ENCODE measurements around the gene C10orf53. TPM values are rescaled to one million over a fixed set of nuclear protein-coding genes. Genes with fewer than 3 reads are reported as not detected.
"Not testable (repeated sequence)": the region's sequence is repeated elsewhere in the genome, so short reads cannot be mapped to it uniquely, and the experiment has no call there.

C10orf53 gene
- polyA plus RNA-seq, 1 donor from 2014 or later = not detected

GRCh38 chr10:49689882-49690510 lies 10.5 kb downstream of the C10orf53 start:
- Mint-ChIP-seq H3K4me3 (no peak overlapping the region), H3K4me1 (no peaks in the 10 kb centered on the region), H3K27ac (no peak overlapping the region), H3K9me3 (peaks cover 2 to 18% (median 13%) of the 10 kb centered on the region in 3 donors), H3K27me3 (peaks cover 50% of the 10 kb centered on the region), H3K36me3 (no peaks in the 10 kb centered on the region)

- no peaks in the 10 kb centered on the region for H3K4me1 Mint-ChIP-seq
- H3K4me3 Mint-ChIP-seq = no peak overlapping the region
- H3K36me3 Mint-ChIP-seq = no peaks in the 10 kb centered on the region
- H3K27me3 Mint-ChIP-seq = peaks cover 49% of the 10 kb centered on the region
- peaks cover 4 to 15% (median 13%) of the 10 kb centered on the region in 3 donors for H3K9me3 Mint-ChIP-seq
- H3K27ac Mint-ChIP-seq = no peak overlapping the region
These were observed 11.4 kb downstream of the C10orf53 start for GRCh38 chr10:49690698-49691356.

- H3K4me1 Mint-ChIP-seq = peaks cover 0 to 2% (median 0%) of the 10 kb centered on the region in 3 donors
- no peak overlapping the region for H3K4me3 Mint-ChIP-seq
- no peak overlapping the region for H3K27ac Mint-ChIP-seq
- H3K9me3 Mint-ChIP-seq = peaks cover 4 to 13% (median 10%) of the 10 kb centered on the region in 3 donors
- peaks cover 1% of the 10 kb centered on the region for H3K36me3 Mint-ChIP-seq
- H3K27me3 Mint-ChIP-seq = peaks cover 49% of the 10 kb centered on the region
These were observed 12.1 kb downstream of the C10orf53 start for GRCh38 chr10:49691588-49691987.

GRCh38 chr10:49694466-49694865 lies 15.0 kb downstream of the C10orf53 start:
- Mint-ChIP-seq H3K36me3 (peaks cover 2% of the 10 kb centered on the region), H3K27ac (no peak overlapping the region), H3K4me3 (no peak overlapping the region), H3K9me3 (peaks cover 2 to 5% (median 5%) of the 10 kb centered on the region in 3 donors), H3K27me3 (peaks cover 27% of the 10 kb centered on the region), H3K4me1 (peaks cover 0 to 2% (median 0%) of the 10 kb centered on the region in 3 donors)

GRCh38 chr10:49696311-49696710 lies 16.9 kb downstream of the C10orf53 start:
- H3K4me3 Mint-ChIP-seq = no peak overlapping the region
- H3K27ac Mint-ChIP-seq = no peak overlapping the region
- peaks cover 2 to 5% (median 5%) of the 10 kb centered on the region in 3 donors for H3K9me3 Mint-ChIP-seq
- peaks cover 14% of the 10 kb centered on the region for H3K27me3 Mint-ChIP-seq
- peaks cover 4% of the 10 kb centered on the region for H3K36me3 Mint-ChIP-seq
- peaks cover 0 to 2% (median 0%) of the 10 kb centered on the region in 3 donors for H3K4me1 Mint-ChIP-seq

GRCh38 chr10:49698679-49699078 lies 19.2 kb downstream of the C10orf53 start:
- no peak overlapping the region for H3K4me3 Mint-ChIP-seq
- peaks cover 4% of the 10 kb centered on the region for H3K36me3 Mint-ChIP-seq
- H3K27ac Mint-ChIP-seq = no peak overlapping the region
- peaks cover 0 to 2% (median 0%) of the 10 kb centered on the region in 3 donors for H3K4me1 Mint-ChIP-seq
- H3K9me3 Mint-ChIP-seq = peaks cover under 1 to 3% (median 2%) of the 10 kb centered on the region in 3 donors
- H3K27me3 Mint-ChIP-seq = peaks cover 3% of the 10 kb centered on the region

- peaks cover 0 to 2% (median 0%) of the 10 kb centered on the region in 3 donors for H3K4me1 Mint-ChIP-seq
- no peak overlapping the region for H3K27ac Mint-ChIP-seq
- H3K9me3 Mint-ChIP-seq = peaks cover under 1 to 4% (median 2%) of the 10 kb centered on the region in 3 donors
- H3K36me3 Mint-ChIP-seq = peaks cover 4% of the 10 kb centered on the region
- H3K27me3 Mint-ChIP-seq = peaks cover under 1% of the 10 kb centered on the region
- peak overlapping the region in 1 of 4 donors; percentile 14 for H3K4me3 Mint-ChIP-seq
These were observed 20.8 kb downstream of the C10orf53 start for GRCh38 chr10:49700211-49700610.

GRCh38 chr10:49700997-49701396 lies 21.5 kb downstream of the C10orf53 start:
- no peak overlapping the region for H3K27ac Mint-ChIP-seq
- H3K4me1 Mint-ChIP-seq = peaks cover 0 to 2% (median 0%) of the 10 kb centered on the region in 3 donors
- H3K27me3 Mint-ChIP-seq = no peaks in the 10 kb centered on the region
- no peak overlapping the region for H3K4me3 Mint-ChIP-seq
- H3K9me3 Mint-ChIP-seq = peaks cover 0 to 5% (median 2%) of the 10 kb centered on the region in 3 donors
- H3K36me3 Mint-ChIP-seq = peaks cover 4% of the 10 kb centered on the region

GRCh38 chr10:49707585-49707984 lies 28.1 kb downstream of the C10orf53 start:
- no peaks in the 10 kb centered on the region for H3K36me3 Mint-ChIP-seq
- no peak overlapping the region for H3K27ac Mint-ChIP-seq
- no peaks in the 10 kb centered on the region for H3K4me1 Mint-ChIP-seq
- H3K4me3 Mint-ChIP-seq = no peak overlapping the region
- H3K9me3 Mint-ChIP-seq = peaks cover 0 to 5% (median 4%) of the 10 kb centered on the region in 3 donors
- H3K27me3 Mint-ChIP-seq = peaks cover 6% of the 10 kb centered on the region

- H3K27ac Mint-ChIP-seq = no peak overlapping the region
- H3K4me1 Mint-ChIP-seq = no peaks in the 10 kb centered on the region
- no peak overlapping the region for H3K4me3 Mint-ChIP-seq
- H3K36me3 Mint-ChIP-seq = no peaks in the 10 kb centered on the region
- peaks cover 0 to 4% (median 3%) of the 10 kb centered on the region in 3 donors for H3K9me3 Mint-ChIP-seq
- H3K27me3 Mint-ChIP-seq = peaks cover 8% of the 10 kb centered on the region
These were observed 30.5 kb downstream of the C10orf53 start for GRCh38 chr10:49709934-49710333.

- Mint-ChIP-seq H3K36me3 (no peaks in the 10 kb centered on the region), H3K27me3 (peaks cover 8% of the 10 kb centered on the region), H3K9me3 (peaks cover 0 to 2% (median under 1%) of the 10 kb centered on the region in 3 donors), H3K4me3 (no peak overlapping the region), H3K27ac (no peak overlapping the region), H3K4me1 (no peaks in the 10 kb centered on the region)
These were observed 31.5 kb downstream of the C10orf53 start for GRCh38 chr10:49710966-49711365.

- no peaks in the 10 kb centered on the region for H3K4me1 Mint-ChIP-seq
- no peak overlapping the region for H3K27ac Mint-ChIP-seq
- H3K36me3 Mint-ChIP-seq = no peaks in the 10 kb centered on the region
- peaks cover 0 to 2% (median 2%) of the 10 kb centered on the region in 3 donors for H3K9me3 Mint-ChIP-seq
- H3K27me3 Mint-ChIP-seq = peaks cover 8% of the 10 kb centered on the region
- no peak overlapping the region for H3K4me3 Mint-ChIP-seq
These were observed 32.0 kb downstream of the C10orf53 start for GRCh38 chr10:49711481-49711880.

GRCh38 chr10:49713266-49713665 lies 33.8 kb downstream of the C10orf53 start:
- Mint-ChIP-seq H3K27me3 (peaks cover 8% of the 10 kb centered on the region), H3K4me1 (no peaks in the 10 kb centered on the region), H3K36me3 (no peaks in the 10 kb centered on the region), H3K4me3 (no peak overlapping the region), H3K9me3 (peaks cover 0 to 8% (median 2%) of the 10 kb centered on the region in 3 donors), H3K27ac (no peak overlapping the region)

- not testable (repeated sequence) for H3K27ac Mint-ChIP-seq, H3K4me1 Mint-ChIP-seq, H3K4me3 Mint-ChIP-seq, H3K36me3 Mint-ChIP-seq, H3K27me3 Mint-ChIP-seq, H3K9me3 Mint-ChIP-seq
These were observed 35.7 kb downstream of the C10orf53 start for GRCh38 chr10:49715157-49715556.

GRCh38 chr10:49726593-49726992 lies 47.1 kb downstream of the C10orf53 start:
- Mint-ChIP-seq H3K27ac (no peak overlapping the region), H3K9me3 (peaks cover 6 to 18% (median 8%) of the 10 kb centered on the region in 3 donors)

More at GRCh38 chr10:49726593-49726992, 47.1 kb downstream of the C10orf53 start:
- Mint-ChIP-seq H3K36me3 (no peaks in the 10 kb centered on the region), H3K4me3 (no peak overlapping the region), H3K4me1 (no peaks in the 10 kb centered on the region), H3K27me3 (no peaks in the 10 kb centered on the region)

All from IgD-negative memory B cell (primary cell).